Measurements from ENCODE around the gene NTNG1.

Gene NTNG1

GRCh38 chr1:107123741-107124140 lies 17.1 kb upstream of the NTNG1 start:
- Histone ChIP-seq H3K27me3 (replicated peaks; ENCODE audit: insufficient read depth, low read length) (no peaks in the 10 kb centered on the region), H3K4me3 (ENCODE audit: low read length) (no peak overlapping the region), H3K9me2 (replicated peaks; ENCODE audit: insufficient read depth, low read length) (no peaks in the 10 kb centered on the region), H3K9me3 (replicated peaks; ENCODE audit: insufficient read depth, low read length) (no peaks in the 10 kb centered on the region), H3K9ac (ENCODE audit: low read length) (no peak overlapping the region), H3K4me2 (ENCODE audit: low read depth, low read length) (no peak overlapping the region), H3K4me1 (ENCODE audit: low read length) (no peaks in the 10 kb centered on the region), H3K36me3 (replicated peaks; ENCODE audit: insufficient read depth, low read length) (no peaks in the 10 kb centered on the region), H3K79me2 (ENCODE audit: low read length) (no peaks in the 10 kb centered on the region), H3K27ac (ENCODE audit: low read length) (no peak overlapping the region), H2AFZ (ENCODE audit: low read length) (no peak overlapping the region), H4K20me1 (ENCODE audit: insufficient read depth, low read length) (no peaks in the 10 kb centered on the region), H3F3A (ENCODE audit: insufficient read depth, low read length) (no peaks in the 10 kb centered on the region)
- no peak for TF ChIP-seq EZH2 (optimal IDR thresholded peaks at IDR 0.05; ENCODE audit: low read depth, low read length)
- TF ChIP-seq EZH2phosphoT487 (IDR thresholded peaks at IDR 0.05; ENCODE audit: low read length), result no peak
- TF ChIP-seq, protein P1, sequence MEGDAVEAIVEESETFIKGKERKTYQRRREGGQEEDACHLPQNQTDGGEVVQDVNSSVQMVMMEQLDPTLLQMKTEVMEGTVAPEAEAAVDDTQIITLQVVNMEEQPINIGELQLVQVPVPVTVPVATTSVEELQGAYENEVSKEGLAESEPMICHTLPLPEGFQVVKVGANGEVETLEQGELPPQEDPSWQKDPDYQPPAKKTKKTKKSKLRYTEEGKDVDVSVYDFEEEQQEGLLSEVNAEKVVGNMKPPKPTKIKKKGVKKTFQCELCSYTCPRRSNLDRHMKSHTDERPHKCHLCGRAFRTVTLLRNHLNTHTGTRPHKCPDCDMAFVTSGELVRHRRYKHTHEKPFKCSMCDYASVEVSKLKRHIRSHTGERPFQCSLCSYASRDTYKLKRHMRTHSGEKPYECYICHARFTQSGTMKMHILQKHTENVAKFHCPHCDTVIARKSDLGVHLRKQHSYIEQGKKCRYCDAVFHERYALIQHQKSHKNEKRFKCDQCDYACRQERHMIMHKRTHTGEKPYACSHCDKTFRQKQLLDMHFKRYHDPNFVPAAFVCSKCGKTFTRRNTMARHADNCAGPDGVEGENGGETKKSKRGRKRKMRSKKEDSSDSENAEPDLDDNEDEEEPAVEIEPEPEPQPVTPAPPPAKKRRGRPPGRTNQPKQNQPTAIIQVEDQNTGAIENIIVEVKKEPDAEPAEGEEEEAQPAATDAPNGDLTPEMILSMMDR (IDR thresholded peaks at IDR 0.05; ENCODE audit: low read length), result no peak
- DNase-seq, result no peak

DNA sequence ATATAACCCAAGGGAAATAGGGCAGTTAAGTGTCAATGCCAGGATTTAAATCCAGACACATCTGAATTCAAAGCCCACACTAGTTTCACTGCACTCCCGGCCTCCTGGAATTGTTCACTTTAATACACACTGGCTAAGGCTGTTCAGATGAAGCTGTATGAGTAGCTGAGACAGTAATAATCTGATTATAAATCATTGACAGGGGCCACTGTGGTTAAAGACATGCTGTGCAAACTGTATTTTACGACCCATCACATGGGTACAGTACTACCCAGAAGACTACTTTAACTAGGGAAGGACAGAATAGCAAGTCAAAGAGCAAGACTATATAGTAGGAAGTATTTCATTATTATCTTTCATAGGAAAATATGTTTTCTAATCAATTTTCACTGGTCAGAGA lies 16.1 kb upstream of the NTNG1 start:
- no peaks in the 10 kb centered on the region for H4K20me1 ChIP-seq (ENCODE audit: insufficient read depth, low read length)
- no peaks in the 10 kb centered on the region for H3K27me3 ChIP-seq (replicated peaks; ENCODE audit: insufficient read depth, low read length)
- H3K4me2 ChIP-seq (ENCODE audit: low read depth, low read length), result no peak overlapping the region
- TF ChIP-seq, protein P1 (IDR thresholded peaks at IDR 0.05; ENCODE audit: low read length), result no peak
- TF ChIP-seq EZH2phosphoT487 (IDR thresholded peaks at IDR 0.05; ENCODE audit: low read length) (no peak), EZH2 (optimal IDR thresholded peaks at IDR 0.05; ENCODE audit: low read depth, low read length) (no peak)
- H3K27ac ChIP-seq (ENCODE audit: low read length), result no peak overlapping the region
- H3K9ac ChIP-seq (ENCODE audit: low read length), result no peak overlapping the region
- no peaks in the 10 kb centered on the region for H3K9me3 ChIP-seq (replicated peaks; ENCODE audit: insufficient read depth, low read length)
- no peaks in the 10 kb centered on the region for H3K4me1 ChIP-seq (ENCODE audit: low read length)
- no peaks in the 10 kb centered on the region for H3K9me2 ChIP-seq (replicated peaks; ENCODE audit: insufficient read depth, low read length)
- no peaks in the 10 kb centered on the region for H3K79me2 ChIP-seq (ENCODE audit: low read length)
- no peak overlapping the region for H3K4me3 ChIP-seq (ENCODE audit: low read length)
- H3K36me3 ChIP-seq (replicated peaks; ENCODE audit: insufficient read depth, low read length), result no peaks in the 10 kb centered on the region
- DNase-seq, result no peak
- no peak overlapping the region for H2AFZ ChIP-seq (ENCODE audit: low read length)
- no peaks in the 10 kb centered on the region for H3F3A ChIP-seq (ENCODE audit: insufficient read depth, low read length)

DNA sequence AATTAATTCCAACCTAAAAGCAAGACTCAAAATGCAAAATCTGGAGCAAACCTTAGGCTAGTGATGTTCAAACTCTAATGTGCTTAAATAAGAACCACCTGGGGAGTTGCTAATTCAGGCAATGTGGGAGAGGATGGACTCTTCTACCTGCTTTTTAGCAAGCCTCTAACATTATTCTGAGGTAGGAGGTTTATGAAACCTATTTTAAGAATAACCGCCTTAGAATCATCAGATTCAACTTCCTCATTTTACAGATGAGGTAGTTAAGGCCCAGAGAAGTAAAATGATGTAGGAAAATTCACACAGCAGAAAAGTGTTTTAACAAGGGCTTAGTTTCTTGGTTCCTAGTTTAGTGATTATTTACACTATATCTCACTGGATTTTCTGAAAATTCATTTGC lies 8.6 kb upstream of the NTNG1 start:
- Histone ChIP-seq H3K4me3 (ENCODE audit: low read length) (no peak overlapping the region), H3K36me3 (replicated peaks; ENCODE audit: insufficient read depth, low read length) (no peaks in the 10 kb centered on the region), H3K27ac (ENCODE audit: low read length) (peak overlapping the region; percentile 30; the same call in 1 of the 2 replicates), H3K9ac (ENCODE audit: low read length) (no peak overlapping the region), H2AFZ (ENCODE audit: low read length) (no peak overlapping the region), H3F3A (ENCODE audit: insufficient read depth, low read length) (no peaks in the 10 kb centered on the region), H3K27me3 (replicated peaks; ENCODE audit: insufficient read depth, low read length) (no peaks in the 10 kb centered on the region), H3K79me2 (ENCODE audit: low read length) (no peaks in the 10 kb centered on the region), H4K20me1 (ENCODE audit: insufficient read depth, low read length) (no peaks in the 10 kb centered on the region), H3K9me2 (replicated peaks; ENCODE audit: insufficient read depth, low read length) (no peaks in the 10 kb centered on the region), H3K9me3 (replicated peaks; ENCODE audit: insufficient read depth, low read length) (no peaks in the 10 kb centered on the region), H3K4me2 (ENCODE audit: low read depth, low read length) (peak overlapping the region; percentile 18; the same call in 1 of the 2 replicates), H3K4me1 (ENCODE audit: low read length) (no peaks in the 10 kb centered on the region)
- TF ChIP-seq, protein P1 (IDR thresholded peaks at IDR 0.05; ENCODE audit: low read length), result no peak
- no peak for TF ChIP-seq EZH2 (optimal IDR thresholded peaks at IDR 0.05; ENCODE audit: low read depth, low read length)
- TF ChIP-seq EZH2phosphoT487 (IDR thresholded peaks at IDR 0.05; ENCODE audit: low read length), result no peak
- DNase-seq, result peak; percentile 10

Data from MM.1S (cell line).